Measurements from ENCODE around the gene ZCCHC17. TPM values are rescaled to one million over a fixed set of nuclear protein-coding genes. Genes with fewer than 3 reads are reported as not detected.
"Not testable (repeated sequence)": the region's sequence is repeated elsewhere in the genome, so short reads cannot be mapped to it uniquely, and the experiment has no call there.

The ZCCHC17 gene
- total RNA-seq, 1 experiment from 2014 or later: 29.3 TPM

GRCh38 chr1:31273619-31274018, 23.2 kb upstream of the ZCCHC17 start:
- H3K4me1 Mint-ChIP-seq (ENCODE audit: insufficient read depth, unreplicated experiment): peaks cover 7% of the 10 kb centered on the region
- ChIA-PET POLR2A (interaction anchor here (0.8 to 2.8 kb wide), 3 partner anchors 9 to 30 kb away, joined by 3 to 15 read pairs (median 9); partner anchors contain the start of genes SNRNP40 and ZCCHC17), CTCF (interaction anchor here (0.6 to 5.0 kb wide), 3 partner anchors 70 to 729 kb away, joined by 3 to 34 read pairs (median 3); no protein-coding TSS in a partner anchor)
- peaks cover 68% of the 10 kb centered on the region for H3K36me3 Mint-ChIP-seq (ENCODE audit: insufficient read depth, unreplicated experiment)
- H3K27me3 Mint-ChIP-seq (ENCODE audit: insufficient read depth, unreplicated experiment): no peaks in the 10 kb centered on the region
- no peak overlapping the region for H3K4me3 Mint-ChIP-seq (ENCODE audit: unreplicated experiment)
- H3K9me3 Mint-ChIP-seq (ENCODE audit: unreplicated experiment): no peaks in the 10 kb centered on the region
- no peak for TF ChIP-seq CTCF (IDR thresholded peaks at IDR 0.05; ENCODE audit: unreplicated experiment)
- no peak overlapping the region for H3K27ac Mint-ChIP-seq (ENCODE audit: low read depth, unreplicated experiment)
- intact Hi-C loops (cut with micrococcal nuclease): no loop called here
- no peak for DNase-seq (ENCODE audit: unreplicated experiment)
- no TSS peak for BruUV-seq (replicated peaks)

GRCh38 chr1:31282426-31282825, 14.4 kb upstream of the ZCCHC17 start:
- BruUV-seq (replicated peaks); H3K4me1 Mint-ChIP-seq (ENCODE audit: insufficient read depth, unreplicated experiment); H3K9me3 Mint-ChIP-seq (ENCODE audit: unreplicated experiment); H3K27me3 Mint-ChIP-seq (ENCODE audit: insufficient read depth, unreplicated experiment); H3K4me3 Mint-ChIP-seq (ENCODE audit: unreplicated experiment); intact Hi-C loops (cut with micrococcal nuclease); DNase-seq (ENCODE audit: unreplicated experiment): not testable (repeated sequence)
- POLR2A ChIA-PET: interaction anchor here (0.7 to 2.1 kb wide), 3 partner anchors 10 to 18 kb away, joined by 3 to 9 read pairs (median 3); partner anchors contain the start of genes SNRNP40 and ZCCHC17
- H3K27ac Mint-ChIP-seq (ENCODE audit: low read depth, unreplicated experiment): peak overlapping the region; percentile 25
- CTCF ChIA-PET: interaction anchor here (1.4 kb wide), 1 partner anchor 98 kb away, joined by 3 read pairs; no protein-coding TSS in a partner anchor
- peaks cover 80% of the 10 kb centered on the region for H3K36me3 Mint-ChIP-seq (ENCODE audit: insufficient read depth, unreplicated experiment)

- H3K9me3 Mint-ChIP-seq (ENCODE audit: unreplicated experiment); H3K27ac Mint-ChIP-seq (ENCODE audit: low read depth, unreplicated experiment); intact Hi-C loops (cut with micrococcal nuclease); DNase-seq (ENCODE audit: unreplicated experiment); H3K27me3 Mint-ChIP-seq (ENCODE audit: insufficient read depth, unreplicated experiment); H3K4me1 Mint-ChIP-seq (ENCODE audit: insufficient read depth, unreplicated experiment); BruUV-seq (replicated peaks); H3K4me3 Mint-ChIP-seq (ENCODE audit: unreplicated experiment): not testable (repeated sequence)
- POLR2A ChIA-PET: interaction anchor here (0.7 to 1.5 kb wide), 4 partner anchors 9 to 96 kb away, joined by 3 to 8 read pairs (median 3); partner anchors contain the start of genes SNRNP40 and ZCCHC17
- peaks cover 75% of the 10 kb centered on the region for H3K36me3 Mint-ChIP-seq (ENCODE audit: insufficient read depth, unreplicated experiment)
- CTCF ChIA-PET: interaction anchor here (1.0 kb wide), 1 partner anchor 103 kb away, joined by 3 read pairs; no protein-coding TSS in a partner anchor
These were observed 9.0 kb upstream of the ZCCHC17 start for GRCh38 chr1:31287791-31288190.

- intact Hi-C loops (cut with micrococcal nuclease): no loop called here
- no peak for DNase-seq (ENCODE audit: unreplicated experiment)
- no peaks in the 10 kb centered on the region for H3K4me1 Mint-ChIP-seq (ENCODE audit: insufficient read depth, unreplicated experiment)
- H3K27me3 Mint-ChIP-seq (ENCODE audit: insufficient read depth, unreplicated experiment): no peaks in the 10 kb centered on the region
- ChIA-PET POLR2A (no interaction called here), CTCF (interaction anchor here (0.6 to 1.2 kb wide), 2 partner anchors 12 to 232 kb away, joined by 3 to 4 read pairs; no protein-coding TSS in a partner anchor)
- no TSS peak for BruUV-seq (replicated peaks)
- peaks cover 74% of the 10 kb centered on the region for H3K36me3 Mint-ChIP-seq (ENCODE audit: insufficient read depth, unreplicated experiment)
- H3K4me3 Mint-ChIP-seq (ENCODE audit: unreplicated experiment): no peak overlapping the region
- H3K9me3 Mint-ChIP-seq (ENCODE audit: unreplicated experiment): no peaks in the 10 kb centered on the region
- H3K27ac Mint-ChIP-seq (ENCODE audit: low read depth, unreplicated experiment): no peak overlapping the region
- TF ChIP-seq CTCF (IDR thresholded peaks at IDR 0.05; ENCODE audit: unreplicated experiment): no peak
These were observed 7.8 kb upstream of the ZCCHC17 start for GRCh38 chr1:31289021-31289420.

GRCh38 chr1:31295874-31296485, 852 bp upstream of the ZCCHC17 start:
- ChIA-PET CTCF (interaction anchor here (3.3 kb wide), 1 partner anchor 112 kb away, joined by 15 read pairs; no protein-coding TSS in a partner anchor), POLR2A (interaction anchor here (0.5 to 3.9 kb wide), 21 partner anchors 8 to 289 kb away, joined by 3 to 27 read pairs (median 6); no protein-coding TSS in a partner anchor)
- intact Hi-C loops (cut with micrococcal nuclease): loop anchor here (2.0 kb wide), 1 partner anchor 39 kb away; no protein-coding TSS in a partner anchor
- Mint-ChIP-seq H3K27me3 (ENCODE audit: insufficient read depth, unreplicated experiment) (no peaks in the 10 kb centered on the region), H3K9me3 (ENCODE audit: unreplicated experiment) (no peaks in the 10 kb centered on the region), H3K27ac (ENCODE audit: low read depth, unreplicated experiment) (no peak overlapping the region), H3K36me3 (ENCODE audit: insufficient read depth, unreplicated experiment) (peaks cover 35% of the 10 kb centered on the region), H3K4me3 (ENCODE audit: unreplicated experiment) (no peak overlapping the region), H3K4me1 (ENCODE audit: insufficient read depth, unreplicated experiment) (peaks cover 28% of the 10 kb centered on the region)
- TF ChIP-seq CTCF (IDR thresholded peaks at IDR 0.05; ENCODE audit: unreplicated experiment): no peak
- no peak for DNase-seq (ENCODE audit: unreplicated experiment)
- TSS peak; percentile 68 for BruUV-seq (replicated peaks)
